Liver (tissue), 3 donors: ENCODE measurements around the gene STK36.

Experiments
- EGR1 ChIP-seq, 2 donors: IDR thresholded peaks; 2 replicates each; pipeline ENCODE4 v1.6.1; 2016 to 2018; ENCODE audit warnings: antibody characterized with exemption in 2 of 2, low read depth in 2 of 2
- RAD21 ChIP-seq, 2 donors: IDR thresholded peaks; 2 replicates each; pipeline ENCODE4 v1.6.1; 2016; ENCODE audit warnings: antibody characterized with exemption in 2 of 2, mild to moderate bottlenecking in 2 of 2
- TAF1 ChIP-seq: conservative IDR thresholded peaks from 2 replicates; pipeline ENCODE4 v1.6.1; 2016; ENCODE audit warnings: antibody characterized with exemption, mild to moderate bottlenecking
- YY1 ChIP-seq: IDR thresholded peaks from 2 replicates; pipeline ENCODE4 v1.6.1; 2016; ENCODE audit warnings: antibody characterized with exemption, mild to moderate bottlenecking
- TF ChIP-seq, protein P1 (sequence below): fragments of 150-350 bp; IDR thresholded peaks from 2 replicates; pipeline ENCODE4 v1.5.1; 2017; ENCODE audit warnings: improper control_type of control experiment, low read depth, low read length; ENCODE audit not compliant: missing input control
- TF ChIP-seq, protein P2 (sequence below): IDR thresholded peaks from 2 replicates; pipeline ENCODE4 v1.6.1; 2016; ENCODE audit warnings: antibody characterized with exemption
- TF ChIP-seq, protein P3 (sequence below): IDR thresholded peaks from 2 replicates; pipeline ENCODE4 v1.6.1; 2016; ENCODE audit warnings: antibody characterized with exemption
- TF ChIP-seq, protein P4 (sequence below): IDR thresholded peaks from 2 replicates; pipeline ENCODE4 v1.6.1; 2016; ENCODE audit warnings: antibody characterized with exemption, mild to moderate bottlenecking
- TF ChIP-seq, protein P5 (sequence below): IDR thresholded peaks from 2 replicates; pipeline ENCODE4 v1.6.1; 2016; ENCODE audit warnings: antibody characterized with exemption
- donor health status: healthy.
- donor health status: healthy.

DNA sequence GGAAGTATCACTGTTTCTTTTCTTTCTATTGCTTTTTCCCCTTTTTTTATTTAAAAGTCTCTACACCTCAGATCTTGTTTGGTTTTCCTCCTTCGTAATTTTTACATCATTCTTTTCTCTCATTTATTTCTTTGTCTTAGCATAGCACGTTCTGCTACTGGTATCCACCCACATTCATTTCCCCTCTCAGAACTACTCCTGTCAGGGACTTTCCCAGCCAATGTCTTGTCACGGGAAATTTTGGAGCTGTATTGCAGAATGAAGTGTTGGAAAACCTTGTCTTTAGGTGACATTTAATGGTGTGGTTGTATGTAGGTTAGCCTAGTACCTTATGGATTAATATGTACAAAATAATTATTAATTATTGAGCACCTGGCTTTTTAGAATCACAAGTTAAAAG is 72.7 kb downstream of the STK36 start:
- TF ChIP-seq, protein P1, sequence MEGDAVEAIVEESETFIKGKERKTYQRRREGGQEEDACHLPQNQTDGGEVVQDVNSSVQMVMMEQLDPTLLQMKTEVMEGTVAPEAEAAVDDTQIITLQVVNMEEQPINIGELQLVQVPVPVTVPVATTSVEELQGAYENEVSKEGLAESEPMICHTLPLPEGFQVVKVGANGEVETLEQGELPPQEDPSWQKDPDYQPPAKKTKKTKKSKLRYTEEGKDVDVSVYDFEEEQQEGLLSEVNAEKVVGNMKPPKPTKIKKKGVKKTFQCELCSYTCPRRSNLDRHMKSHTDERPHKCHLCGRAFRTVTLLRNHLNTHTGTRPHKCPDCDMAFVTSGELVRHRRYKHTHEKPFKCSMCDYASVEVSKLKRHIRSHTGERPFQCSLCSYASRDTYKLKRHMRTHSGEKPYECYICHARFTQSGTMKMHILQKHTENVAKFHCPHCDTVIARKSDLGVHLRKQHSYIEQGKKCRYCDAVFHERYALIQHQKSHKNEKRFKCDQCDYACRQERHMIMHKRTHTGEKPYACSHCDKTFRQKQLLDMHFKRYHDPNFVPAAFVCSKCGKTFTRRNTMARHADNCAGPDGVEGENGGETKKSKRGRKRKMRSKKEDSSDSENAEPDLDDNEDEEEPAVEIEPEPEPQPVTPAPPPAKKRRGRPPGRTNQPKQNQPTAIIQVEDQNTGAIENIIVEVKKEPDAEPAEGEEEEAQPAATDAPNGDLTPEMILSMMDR, result no peak
- TF ChIP-seq EGR1 (IDR thresholded peaks at IDR 0.05; ENCODE audit: low read depth in 2 of 2) (no peak), TAF1 (no peak), YY1 (no peak), RAD21 (IDR thresholded peaks at IDR 0.05) (no peak)
- TF ChIP-seq, protein P2, sequence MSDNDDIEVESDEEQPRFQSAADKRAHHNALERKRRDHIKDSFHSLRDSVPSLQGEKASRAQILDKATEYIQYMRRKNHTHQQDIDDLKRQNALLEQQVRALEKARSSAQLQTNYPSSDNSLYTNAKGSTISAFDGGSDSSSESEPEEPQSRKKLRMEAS, result no peak
- TF ChIP-seq, protein P3, sequence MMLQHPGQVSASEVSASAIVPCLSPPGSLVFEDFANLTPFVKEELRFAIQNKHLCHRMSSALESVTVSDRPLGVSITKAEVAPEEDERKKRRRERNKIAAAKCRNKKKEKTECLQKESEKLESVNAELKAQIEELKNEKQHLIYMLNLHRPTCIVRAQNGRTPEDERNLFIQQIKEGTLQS, result no peak
- TF ChIP-seq, protein P4, sequence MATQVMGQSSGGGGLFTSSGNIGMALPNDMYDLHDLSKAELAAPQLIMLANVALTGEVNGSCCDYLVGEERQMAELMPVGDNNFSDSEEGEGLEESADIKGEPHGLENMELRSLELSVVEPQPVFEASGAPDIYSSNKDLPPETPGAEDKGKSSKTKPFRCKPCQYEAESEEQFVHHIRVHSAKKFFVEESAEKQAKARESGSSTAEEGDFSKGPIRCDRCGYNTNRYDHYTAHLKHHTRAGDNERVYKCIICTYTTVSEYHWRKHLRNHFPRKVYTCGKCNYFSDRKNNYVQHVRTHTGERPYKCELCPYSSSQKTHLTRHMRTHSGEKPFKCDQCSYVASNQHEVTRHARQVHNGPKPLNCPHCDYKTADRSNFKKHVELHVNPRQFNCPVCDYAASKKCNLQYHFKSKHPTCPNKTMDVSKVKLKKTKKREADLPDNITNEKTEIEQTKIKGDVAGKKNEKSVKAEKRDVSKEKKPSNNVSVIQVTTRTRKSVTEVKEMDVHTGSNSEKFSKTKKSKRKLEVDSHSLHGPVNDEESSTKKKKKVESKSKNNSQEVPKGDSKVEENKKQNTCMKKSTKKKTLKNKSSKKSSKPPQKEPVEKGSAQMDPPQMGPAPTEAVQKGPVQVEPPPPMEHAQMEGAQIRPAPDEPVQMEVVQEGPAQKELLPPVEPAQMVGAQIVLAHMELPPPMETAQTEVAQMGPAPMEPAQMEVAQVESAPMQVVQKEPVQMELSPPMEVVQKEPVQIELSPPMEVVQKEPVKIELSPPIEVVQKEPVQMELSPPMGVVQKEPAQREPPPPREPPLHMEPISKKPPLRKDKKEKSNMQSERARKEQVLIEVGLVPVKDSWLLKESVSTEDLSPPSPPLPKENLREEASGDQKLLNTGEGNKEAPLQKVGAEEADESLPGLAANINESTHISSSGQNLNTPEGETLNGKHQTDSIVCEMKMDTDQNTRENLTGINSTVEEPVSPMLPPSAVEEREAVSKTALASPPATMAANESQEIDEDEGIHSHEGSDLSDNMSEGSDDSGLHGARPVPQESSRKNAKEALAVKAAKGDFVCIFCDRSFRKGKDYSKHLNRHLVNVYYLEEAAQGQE, result no peak
- TF ChIP-seq, protein P5, sequence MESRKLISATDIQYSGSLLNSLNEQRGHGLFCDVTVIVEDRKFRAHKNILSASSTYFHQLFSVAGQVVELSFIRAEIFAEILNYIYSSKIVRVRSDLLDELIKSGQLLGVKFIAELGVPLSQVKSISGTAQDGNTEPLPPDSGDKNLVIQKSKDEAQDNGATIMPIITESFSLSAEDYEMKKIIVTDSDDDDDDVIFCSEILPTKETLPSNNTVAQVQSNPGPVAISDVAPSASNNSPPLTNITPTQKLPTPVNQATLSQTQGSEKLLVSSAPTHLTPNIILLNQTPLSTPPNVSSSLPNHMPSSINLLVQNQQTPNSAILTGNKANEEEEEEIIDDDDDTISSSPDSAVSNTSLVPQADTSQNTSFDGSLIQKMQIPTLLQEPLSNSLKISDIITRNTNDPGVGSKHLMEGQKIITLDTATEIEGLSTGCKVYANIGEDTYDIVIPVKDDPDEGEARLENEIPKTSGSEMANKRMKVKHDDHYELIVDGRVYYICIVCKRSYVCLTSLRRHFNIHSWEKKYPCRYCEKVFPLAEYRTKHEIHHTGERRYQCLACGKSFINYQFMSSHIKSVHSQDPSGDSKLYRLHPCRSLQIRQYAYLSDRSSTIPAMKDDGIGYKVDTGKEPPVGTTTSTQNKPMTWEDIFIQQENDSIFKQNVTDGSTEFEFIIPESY, result no peak
